Right lobe of liver (tissue), 6 donors: ENCODE data around the gene MYH15. TPM values are rescaled to one million over a fixed set of nuclear protein-coding genes. Genes with fewer than 3 reads are reported as not detected.

Experiments used
- ATAC-seq, 4 donors: fragments of 200-7000 bp; cut with Tn5 transposase; one replicate each; pipeline ENCODE4 v1.9.1; 2020; ENCODE audit warnings: mild to moderate bottlenecking in 4 of 4, moderate library complexity in 4 of 4
- DNase-seq, 3 donors: peaks; one replicate each; pipeline ENCODE4 v3.0.0-alpha.2; 2020
- H3K27ac ChIP-seq, 3 donors: fragments of 200-600 bp; one replicate each; pipeline ENCODE4 v1.8.0; 2022
- H3K27me3 ChIP-seq, 2 donors: fragments of 200-600 bp; one replicate each; pipeline ENCODE4 v1.8.0; 2022
- H3K36me3 ChIP-seq, 4 donors: fragments of 200-600 bp; sonication (generic) in 1 of 4; one replicate each; pipeline versions ENCODE4 v1.5.1 to v1.8.0; 2017 to 2022; ENCODE audit warnings: control low read depth in 1 of 4
- H3K4me1 ChIP-seq, 4 donors: fragments of 200-600 bp; sonication (generic) in 1 of 4; one replicate each; pipeline versions ENCODE4 v1.5.1 to v1.8.0; 2017 to 2022; ENCODE audit warnings: control low read depth in 1 of 4
- H3K4me3 ChIP-seq, 3 donors: fragments of 200-600 bp; one replicate each; pipeline ENCODE4 v1.8.0; 2022
- H3K9me3 ChIP-seq, 4 donors: fragments of 200-600 bp; sonication (generic) in 1 of 4; one replicate each; pipeline versions ENCODE4 v1.5.1 to v1.8.0; 2017 to 2022; ENCODE audit warnings: control low read depth in 1 of 4
- POLR2A ChIP-seq: fragments of 450-650 bp; IDR thresholded peaks from one replicate; pipeline ENCODE4 v1.6.1; 2017; ENCODE audit warnings: antibody characterized with exemption, mild to moderate bottlenecking
- WGBS: methylation state at CpG from one replicate; pipeline ENCODE4 v1.1.6; 2018; ENCODE audit warnings: low coverage, low lambda C conversion rate; ENCODE audit not compliant: insufficient coverage; ENCODE audit errors: missing lambda C conversion rate; 5-methylcytosine and 5-hydroxymethylcytosine counted together
- intact Hi-C, 2 donors: fragments of 100-400 bp; cut with DNase I; formaldehyde crosslinking; loops; one replicate each; pipeline versions ENCODE4 v1.11.2 to v1.14.1; 2022
- total RNA-seq, 6 experiments: library from RNA; depleted of rRNA in 2 of 6; stranded (reverse); fragments of >200 nt in 2 of 6; fragmentation: NEBNext Ultra II Directional in 3 of 6; extraction: Animal tissue kit (Norgen Biotek cat#: 25700) in 3 of 6; gene quantifications; one replicate each; pipeline versions ENCODE4 v1.1.0 to v1.2.4, GENCODE V29; 2016 to 2023
- TF ChIP-seq, protein P1 (sequence below), 4 donors: fragments of 200-600 bp in 3 of 4; fragments of 450-650 bp in 1 of 4; IDR thresholded peaks; one replicate each; pipeline versions ENCODE4 v1.5.1 to v1.8.0; 2016 to 2022; ENCODE audit warnings: antibody characterized with exemption in 4 of 4, mild to moderate bottlenecking in 2 of 4
- donor health status: DM: no; HTN: yes; CAD: no.
- donor health status: DM: no; HTN: no; CAD: no.
- donor health status: DM: no; HTN: no; CAD: no.
- donor health status: DM: no; HTN: yes; CAD: no.
- donor health status: DM: no; HTN: yes; CAD: no.

MYH15 gene
- total RNA-seq, 6 experiments from 2014 or later, result not detected

DNA sequence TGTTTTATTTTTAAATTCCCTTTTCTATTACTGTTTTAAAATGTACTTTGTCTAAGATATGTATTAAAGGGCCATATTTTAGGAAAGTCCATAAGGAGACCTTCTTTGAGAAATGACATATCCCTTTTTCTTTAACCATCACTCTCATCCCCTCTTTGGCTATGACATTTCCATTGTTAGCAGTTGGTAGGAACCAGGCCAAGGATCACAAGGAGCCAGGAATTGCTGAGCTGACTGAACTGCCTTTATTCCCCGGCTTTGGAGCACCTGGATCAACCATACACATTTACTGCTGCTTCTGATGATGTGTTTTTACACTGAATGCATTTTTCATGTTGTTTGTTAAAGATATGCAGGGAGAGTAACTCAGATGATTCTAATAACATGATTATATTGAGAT lies 134.4 kb downstream of the MYH15 start:
- no peak overlapping the region for H3K4me3 ChIP-seq
- no peaks in the 10 kb centered on the region for H3K9me3 ChIP-seq
- no peak for TF ChIP-seq POLR2A
- TF ChIP-seq, protein P1, sequence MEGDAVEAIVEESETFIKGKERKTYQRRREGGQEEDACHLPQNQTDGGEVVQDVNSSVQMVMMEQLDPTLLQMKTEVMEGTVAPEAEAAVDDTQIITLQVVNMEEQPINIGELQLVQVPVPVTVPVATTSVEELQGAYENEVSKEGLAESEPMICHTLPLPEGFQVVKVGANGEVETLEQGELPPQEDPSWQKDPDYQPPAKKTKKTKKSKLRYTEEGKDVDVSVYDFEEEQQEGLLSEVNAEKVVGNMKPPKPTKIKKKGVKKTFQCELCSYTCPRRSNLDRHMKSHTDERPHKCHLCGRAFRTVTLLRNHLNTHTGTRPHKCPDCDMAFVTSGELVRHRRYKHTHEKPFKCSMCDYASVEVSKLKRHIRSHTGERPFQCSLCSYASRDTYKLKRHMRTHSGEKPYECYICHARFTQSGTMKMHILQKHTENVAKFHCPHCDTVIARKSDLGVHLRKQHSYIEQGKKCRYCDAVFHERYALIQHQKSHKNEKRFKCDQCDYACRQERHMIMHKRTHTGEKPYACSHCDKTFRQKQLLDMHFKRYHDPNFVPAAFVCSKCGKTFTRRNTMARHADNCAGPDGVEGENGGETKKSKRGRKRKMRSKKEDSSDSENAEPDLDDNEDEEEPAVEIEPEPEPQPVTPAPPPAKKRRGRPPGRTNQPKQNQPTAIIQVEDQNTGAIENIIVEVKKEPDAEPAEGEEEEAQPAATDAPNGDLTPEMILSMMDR (IDR thresholded peaks at IDR 0.05), result no peak
- no peaks in the 10 kb centered on the region for H3K36me3 ChIP-seq
- intact Hi-C loops, result no loop called here
- H3K4me1 ChIP-seq, result no peaks in the 10 kb centered on the region
- DNase-seq (no peak), ATAC-seq (no peak)
- H3K27me3 ChIP-seq, result no peaks in the 10 kb centered on the region
- no peak overlapping the region for H3K27ac ChIP-seq
- 36% methylated on average over 1 of the region's 1 CpG for WGBS

- Histone ChIP-seq H3K4me1 (no peaks in the 10 kb centered on the region), H3K36me3 (no peaks in the 10 kb centered on the region), H3K27ac (no peak overlapping the region), H3K4me3 (no peak overlapping the region), H3K27me3 (no peaks in the 10 kb centered on the region), H3K9me3 (no peaks in the 10 kb centered on the region)
- WGBS, result 59% methylated on average over 2 of the region's 2 CpGs
- intact Hi-C loops, result no loop called here
- ATAC-seq, result no peak
- no peak for DNase-seq
- no peak for TF ChIP-seq POLR2A
- TF ChIP-seq, protein P1 (IDR thresholded peaks at IDR 0.05), result no peak
Observed at GRCh38 chr3:108359011-108359410, 151.4 kb downstream of the MYH15 start.

DNA sequence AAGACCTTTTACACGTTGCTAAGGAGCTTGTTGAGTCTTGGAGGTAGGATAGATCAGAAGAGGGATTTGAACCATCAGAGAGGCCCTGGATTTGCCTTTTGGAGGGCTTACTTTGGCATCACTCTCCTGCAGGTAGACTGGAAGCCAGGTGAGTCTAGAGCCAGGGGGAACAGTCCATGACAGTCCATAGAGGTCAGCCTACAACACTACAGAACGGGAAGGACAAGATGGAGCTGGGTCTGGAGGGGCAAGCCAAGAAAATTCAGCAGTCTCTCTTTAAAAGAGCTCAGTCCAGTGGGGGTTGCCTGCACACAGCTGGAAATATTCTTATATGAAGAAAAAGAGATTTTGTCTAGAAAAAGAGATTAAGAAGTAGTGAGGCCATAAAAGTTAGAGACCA lies 153.4 kb downstream of the MYH15 start:
- no peak overlapping the region for H3K4me3 ChIP-seq
- H3K9me3 ChIP-seq, result no peaks in the 10 kb centered on the region
- no peak for ATAC-seq
- no peaks in the 10 kb centered on the region for H3K27me3 ChIP-seq
- no peaks in the 10 kb centered on the region for H3K4me1 ChIP-seq
- intact Hi-C loops, result no loop called here
- no peaks in the 10 kb centered on the region for H3K36me3 ChIP-seq
- DNase-seq, result no peak
- no peak overlapping the region for H3K27ac ChIP-seq
- WGBS, result 61% methylated on average over 2 of the region's 2 CpGs
- no peak for TF ChIP-seq POLR2A
- TF ChIP-seq, protein P1 (IDR thresholded peaks at IDR 0.05), result no peak

- ATAC-seq, result no peak
- intact Hi-C loops, result no loop called here
Observed at GRCh38 chr3:108354562-108354961, 155.8 kb downstream of the MYH15 start.

More at GRCh38 chr3:108354562-108354961, 155.8 kb downstream of the MYH15 start:
- H3K9me3 ChIP-seq, result no peaks in the 10 kb centered on the region
- no peaks in the 10 kb centered on the region for H3K4me1 ChIP-seq
- H3K27me3 ChIP-seq, result no peaks in the 10 kb centered on the region
- H3K4me3 ChIP-seq, result no peak overlapping the region
- H3K36me3 ChIP-seq, result no peaks in the 10 kb centered on the region
- DNase-seq, result no peak
- no peak overlapping the region for H3K27ac ChIP-seq
- no peak for TF ChIP-seq POLR2A
- TF ChIP-seq, protein P1 (IDR thresholded peaks at IDR 0.05), result no peak
- 93% methylated on average over 1 of the region's 1 CpG for WGBS
